HCT116 (cell line): Measurements from ENCODE around the gene NSUN4. TPM values are rescaled to one million over a fixed set of nuclear protein-coding genes. Genes with fewer than 3 reads are reported as not detected.

Experiments used
- ATAC-seq: fragments of 200-7000 bp; cut with Tn5 transposase; 2 replicates; pipeline ENCODE4 v1.9.1; 2020; ENCODE audit warnings: mild to moderate bottlenecking, moderate library complexity
- BruUV-seq: library from RNA; stranded (reverse); fragments of 400-500 nt; replicated peaks from 2 replicates; lab custom pipeline; 2021; lab: Mats Ljungman, UMichigan
- CTCF ChIA-PET: fragments of 300-600 bp; sonication (Branson Sonifier 250); formaldehyde crosslinking; loops from one replicate; lab custom pipeline; 2021; ENCODE audit warnings: antibody characterized with exemption; lab: Charles Lee
- POLR2A ChIA-PET: fragments of 300-600, 350-600 bp; sonication (Branson Sonifier 250); formaldehyde crosslinking; loops from one replicate; lab custom pipeline; 2021; ENCODE audit warnings: antibody characterized with exemption; lab: Charles Lee
- RAD21 ChIA-PET, 2 experiments: fragments of 300-600 bp; sonication (Branson Sonifier 250); formaldehyde crosslinking; loops; one replicate each; lab custom pipeline; 2023; ENCODE audit warnings: low total read pairs in 2 of 2; ENCODE audit not compliant: uncharacterized antibody in 2 of 2, unreplicated experiment in 2 of 2, low non-redundant PET in 1 of 2; lab: Charles Lee
- DNase-seq: peaks from one replicate; pipeline ENCODE4 v3.0.0-alpha.2; 2010; ENCODE audit warnings: low read depth, low spot score
- H2AFZ ChIP-seq: fragments of 200-600 bp; shearing (Covaris generic), sonication (generic); 2 replicates; pipeline ENCODE4 v1.6.1; 2017; ENCODE audit warnings: low read depth, mixed run types, mixed read lengths, antibody characterized with exemption, low read length; ENCODE audit not compliant: poor library complexity, severe bottlenecking
- H3K27ac ChIP-seq: 2 replicates; pipeline ENCODE4 v1.5.1; 2012; ENCODE audit warnings: low read depth, low read length
- H3K27me3 ChIP-seq: fragments of 200-600 bp; sonication (generic); 2 replicates; pipeline ENCODE4 v1.6.1; 2016; ENCODE audit warnings: mixed run types, low read length, mixed read lengths; ENCODE audit not compliant: insufficient read depth
- H3K36me3 ChIP-seq, 2 experiments: fragments of 200-500 bp in 1 of 2; fragments of 200-600 bp in 1 of 2; sonication (Bioruptor generic) in 1 of 2; sonication (generic) in 1 of 2; 2 replicates each; pipeline versions ENCODE4 v1.5.1 to v1.6.1; 2014 to 2016; ENCODE audit warnings: low read length in 2 of 2, inconsistent platforms in 1 of 2, mixed read lengths in 1 of 2, mixed run types in 1 of 2; ENCODE audit not compliant: insufficient read depth in 2 of 2, control insufficient read depth in 1 of 2
- H3K4me1 ChIP-seq, 2 experiments: fragments of 200-600 bp in 1 of 2; sonication (generic) in 1 of 2; 2 replicates each; pipeline versions ENCODE4 v1.5.1 to v1.6.1; 2012 to 2017; ENCODE audit warnings: low read length in 2 of 2, inconsistent platforms in 1 of 2, mild to moderate bottlenecking in 1 of 2, mixed read lengths in 1 of 2, mixed run types in 1 of 2, moderate library complexity in 1 of 2; ENCODE audit not compliant: insufficient read depth in 2 of 2, control insufficient read depth in 1 of 2
- H3K4me2 ChIP-seq: fragments of 200-600 bp; sonication (generic); 2 replicates; pipeline ENCODE4 v1.6.1; 2017; ENCODE audit warnings: mixed run types, low read length, mixed read lengths
- H3K4me3 ChIP-seq, 2 experiments: fragments of 200-600 bp in 1 of 2; sonication (generic) in 1 of 2; replicated peaks in 1 of 2; 2 replicates each; pipeline ENCODE4 v1.5.1; 2011 to 2016; ENCODE audit warnings: low read length in 2 of 2, control low read depth in 1 of 2, low read depth in 1 of 2, mild to moderate bottlenecking in 1 of 2, mixed read lengths in 1 of 2, mixed run types in 1 of 2
- H3K79me2 ChIP-seq: fragments of 200-600 bp; sonication (generic); 2 replicates; pipeline ENCODE4 v1.6.1; 2017; ENCODE audit warnings: mild to moderate bottlenecking, mixed run types, low read length, moderate library complexity, mixed read lengths; ENCODE audit not compliant: insufficient read depth
- H3K9ac ChIP-seq: fragments of 200-600 bp; sonication (generic); 2 replicates; pipeline ENCODE4 v1.6.1; 2016; ENCODE audit warnings: low read length, mixed read lengths
- H3K9me2 ChIP-seq: fragments of 200-600 bp; sonication (generic), shearing (Covaris generic); 2 replicates; pipeline ENCODE4 v1.6.1; 2017; ENCODE audit warnings: mixed run types, mild to moderate bottlenecking, moderate library complexity; ENCODE audit not compliant: insufficient read depth
- H3K9me3 ChIP-seq, 2 experiments: fragments of 200-500 bp in 1 of 2; fragments of 200-600 bp in 1 of 2; sonication (Bioruptor generic) in 1 of 2; sonication (generic) in 1 of 2; 2 replicates each; pipeline ENCODE4 v1.6.1; 2014 to 2017; ENCODE audit warnings: low read length in 2 of 2, mixed read lengths in 2 of 2, inconsistent platforms in 1 of 2, low read depth in 1 of 2, mild to moderate bottlenecking in 1 of 2, mixed run types in 1 of 2, moderate library complexity in 1 of 2; ENCODE audit not compliant: control insufficient read depth in 1 of 2, insufficient read depth in 1 of 2
- H4K20me1 ChIP-seq: fragments of 200-600 bp; sonication (generic), shearing (Covaris generic); 2 replicates; pipeline ENCODE4 v1.6.1; 2017; ENCODE audit warnings: mixed run types, mild to moderate bottlenecking, moderate library complexity; ENCODE audit not compliant: insufficient read depth
- CBX3 ChIP-seq: IDR thresholded peaks from 2 replicates; pipeline ENCODE4 v1.6.1; 2012; ENCODE audit warnings: low read depth
- EGR1 ChIP-seq: IDR thresholded peaks from 2 replicates; pipeline ENCODE4 v1.6.1; 2012; ENCODE audit warnings: low read depth
- EZH2 ChIP-seq: fragments of 200-600 bp; sonication (generic); IDR thresholded peaks from 2 replicates; pipeline ENCODE4 v1.6.1; 2017; ENCODE audit warnings: antibody characterized with exemption, mixed run types
- EZH2phosphoT487 ChIP-seq: fragments of 200-600 bp; IDR thresholded peaks from 2 replicates; pipeline ENCODE4 v1.6.1; 2018; ENCODE audit warnings: antibody characterized with exemption, borderline replicate concordance
- MAX ChIP-seq: IDR thresholded peaks from 2 replicates; pipeline ENCODE4 v1.6.1; 2012
- POLR2A ChIP-seq: IDR thresholded peaks from 2 replicates; pipeline ENCODE4 v1.7.0; 2011; ENCODE audit warnings: borderline replicate concordance; ENCODE audit not compliant: insufficient read depth, insufficient read length; ENCODE audit errors: extremely low read depth
- SIN3A ChIP-seq: IDR thresholded peaks from 2 replicates; pipeline ENCODE4 v1.6.1; 2012; ENCODE audit warnings: low read depth
- SRF ChIP-seq: IDR thresholded peaks from 2 replicates; pipeline ENCODE4 v1.6.1; 2012; ENCODE audit warnings: low read depth
- TCF7L2 ChIP-seq: IDR thresholded peaks from 2 replicates; pipeline ENCODE4 v1.7.0; 2011; ENCODE audit warnings: borderline replicate concordance, inconsistent platforms; ENCODE audit not compliant: insufficient read depth, insufficient read length; ENCODE audit errors: extremely low read depth
- YY1 ChIP-seq: IDR thresholded peaks from 2 replicates; pipeline ENCODE4 v1.6.1; 2011; ENCODE audit warnings: low read length, low read depth, moderate library complexity, mild to moderate bottlenecking; ENCODE audit not compliant: insufficient replicate concordance; ENCODE audit errors: extremely low read depth
- ZFX ChIP-seq: fragments of 450-650 bp; IDR thresholded peaks from 2 replicates; pipeline ENCODE4 v1.6.1; 2017
- intact Hi-C: fragments of 100-400 bp; cut with micrococcal nuclease; formaldehyde crosslinking; loops from 2 replicates; pipeline ENCODE4 v1.10.0; 2022
- total RNA-seq: library from RNA; stranded (reverse); gene quantifications from one replicate; pipeline ENCODE4 v1.2.1, GENCODE V29; 2021; ENCODE audit not compliant: unreplicated experiment
- TF ChIP-seq, protein P1 (sequence below), 3 experiments: fragments of 200-600 bp in 1 of 3; sonication (generic) in 1 of 3; IDR thresholded peaks in 2 of 3; conservative IDR thresholded peaks in 1 of 3; 2 replicates each; pipeline ENCODE4 v1.5.1; 2012 to 2017; ENCODE audit warnings: low read depth in 2 of 3, low read length in 2 of 3, antibody characterized with exemption in 1 of 3, borderline replicate concordance in 1 of 3, control low read depth in 1 of 3, mild to moderate bottlenecking in 1 of 3, mixed read lengths in 1 of 3, mixed run types in 1 of 3, moderate library complexity in 1 of 3; ENCODE audit not compliant: insufficient read depth in 1 of 3

The NSUN4 gene
- total RNA-seq, 1 experiment from 2014 or later = 27.8 TPM

DNA sequence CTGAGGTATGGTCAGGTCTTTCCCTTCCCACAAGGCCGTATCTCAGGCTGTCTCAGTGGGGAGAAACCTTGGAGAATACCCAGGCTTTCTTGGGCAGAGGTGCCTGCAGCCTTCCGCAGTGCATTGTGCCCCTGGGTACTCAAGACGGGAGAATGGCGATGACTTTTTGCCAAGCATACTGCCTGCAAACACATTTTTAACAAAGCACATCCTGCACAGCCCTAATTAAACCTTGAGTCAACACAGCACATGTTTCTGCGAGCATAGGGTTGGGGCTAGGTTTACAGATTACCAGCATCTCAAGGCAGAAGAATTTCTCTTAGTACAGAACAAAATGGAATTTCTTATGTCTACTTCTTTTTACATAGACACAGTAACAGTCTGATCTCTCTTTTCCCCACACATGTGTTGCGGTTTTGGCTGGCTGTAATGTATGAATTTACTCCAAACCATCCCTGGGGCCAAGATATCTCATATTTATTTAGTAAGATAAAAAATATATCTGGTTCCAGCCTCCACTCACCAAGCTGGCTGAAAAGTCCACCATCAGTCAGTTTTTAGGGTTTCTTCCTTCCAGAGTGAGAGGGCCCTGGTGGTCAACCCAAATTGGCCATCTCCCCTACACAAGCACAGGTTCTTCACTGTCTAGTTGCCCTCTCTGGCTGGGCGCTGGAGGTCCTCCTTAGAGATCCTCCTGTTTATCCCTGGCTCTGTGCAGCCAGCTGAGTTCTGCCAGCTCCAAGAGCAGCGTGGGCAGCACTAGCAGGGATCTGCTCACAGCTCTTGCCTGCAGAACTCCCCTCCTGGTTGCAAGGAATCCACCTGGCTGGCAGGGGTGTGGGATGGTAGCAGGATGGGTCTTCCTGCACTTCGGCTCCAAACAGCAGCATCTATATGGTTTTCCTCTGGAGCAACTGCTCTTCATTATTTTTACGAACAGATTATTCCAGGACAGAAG, 56.1 kb downstream of the NSUN4 start:
- H4K20me1 ChIP-seq = no peaks in the 10 kb centered on the region
- no TSS peak for BruUV-seq
- ATAC-seq (no peak), DNase-seq (no peak)
- no peak overlapping the region for H2AFZ ChIP-seq
- no peak overlapping the region for H3K9ac ChIP-seq
- intact Hi-C loops = no loop called here
- no peaks in the 10 kb centered on the region for H3K27me3 ChIP-seq
- POLR2A ChIA-PET = no interaction called here
- RAD21 ChIA-PET = no interaction called here
- no peaks in the 10 kb centered on the region for H3K9me2 ChIP-seq
- H3K4me3 ChIP-seq = no peak overlapping the region
- H3K9me3 ChIP-seq = peaks cover 0 to 11% of the 10 kb centered on the region in 2 experiments; a peak in 1 of 4 replicates
- CTCF ChIA-PET = no interaction called here
- no peaks in the 10 kb centered on the region for H3K79me2 ChIP-seq
- TF ChIP-seq POLR2A (no peak), TCF7L2 (no peak), CBX3 (no peak), YY1 (no peak), MAX (no peak), ZFX (no peak), EZH2phosphoT487 (no peak), SIN3A (no peak), EGR1 (no peak), SRF (no peak), EZH2 (no peak)
- TF ChIP-seq, protein P1, sequence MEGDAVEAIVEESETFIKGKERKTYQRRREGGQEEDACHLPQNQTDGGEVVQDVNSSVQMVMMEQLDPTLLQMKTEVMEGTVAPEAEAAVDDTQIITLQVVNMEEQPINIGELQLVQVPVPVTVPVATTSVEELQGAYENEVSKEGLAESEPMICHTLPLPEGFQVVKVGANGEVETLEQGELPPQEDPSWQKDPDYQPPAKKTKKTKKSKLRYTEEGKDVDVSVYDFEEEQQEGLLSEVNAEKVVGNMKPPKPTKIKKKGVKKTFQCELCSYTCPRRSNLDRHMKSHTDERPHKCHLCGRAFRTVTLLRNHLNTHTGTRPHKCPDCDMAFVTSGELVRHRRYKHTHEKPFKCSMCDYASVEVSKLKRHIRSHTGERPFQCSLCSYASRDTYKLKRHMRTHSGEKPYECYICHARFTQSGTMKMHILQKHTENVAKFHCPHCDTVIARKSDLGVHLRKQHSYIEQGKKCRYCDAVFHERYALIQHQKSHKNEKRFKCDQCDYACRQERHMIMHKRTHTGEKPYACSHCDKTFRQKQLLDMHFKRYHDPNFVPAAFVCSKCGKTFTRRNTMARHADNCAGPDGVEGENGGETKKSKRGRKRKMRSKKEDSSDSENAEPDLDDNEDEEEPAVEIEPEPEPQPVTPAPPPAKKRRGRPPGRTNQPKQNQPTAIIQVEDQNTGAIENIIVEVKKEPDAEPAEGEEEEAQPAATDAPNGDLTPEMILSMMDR (IDR thresholded peaks at IDR 0.05 in 2 of 3, conservative IDR thresholded peaks at IDR 0.05 in 1 of 3; ENCODE audit: borderline replicate concordance in 1 of 3, insufficient read depth in 1 of 3, low read depth in 2 of 3, low read length in 2 of 3) = no peak
- peaks cover 10 to 25% of the 10 kb centered on the region in 2 experiments; a peak in 3 of 4 replicates for H3K4me1 ChIP-seq
- H3K4me2 ChIP-seq = no peak overlapping the region
- no peaks in the 10 kb centered on the region for H3K36me3 ChIP-seq
- H3K27ac ChIP-seq = no peak overlapping the region
